IPS DF 6.9 (cell line): ENCODE data around the gene LAMB4.

ENCODE experiments used
- DNase-seq: peaks from one replicate; pipeline ENCODE4 v3.0.0-alpha.2; 2013; ENCODE audit warnings: low read depth, low spot score
- H3K27ac ChIP-seq: one replicate; pipeline ENCODE4 v1.5.1; 2013; ENCODE audit warnings: low read length, control low read depth
- H3K27me3 ChIP-seq: 2 replicates; pipeline ENCODE4 v1.6.1; 2013; ENCODE audit warnings: mild to moderate bottlenecking, low read length; ENCODE audit not compliant: control insufficient read depth, insufficient read depth
- H3K36me3 ChIP-seq: 2 replicates; pipeline ENCODE4 v1.6.1; 2013; ENCODE audit warnings: low read length; ENCODE audit not compliant: control insufficient read depth, insufficient read depth
- H3K4me1 ChIP-seq: 2 replicates; pipeline ENCODE4 v1.6.1; 2013; ENCODE audit warnings: low read length; ENCODE audit not compliant: control insufficient read depth, insufficient read depth
- H3K4me3 ChIP-seq: 2 replicates; pipeline ENCODE4 v1.5.1; 2013; ENCODE audit warnings: mild to moderate bottlenecking, low read length
- H3K9me3 ChIP-seq: 2 replicates; pipeline ENCODE4 v1.6.1; 2013; ENCODE audit warnings: low read length, inconsistent platforms; ENCODE audit not compliant: control insufficient read depth, insufficient read depth
- WGBS: extraction: QIAGEN DNeasy Blood & Tissue Kit; methylation state at CpG from one replicate; pipeline ENCODE4 v1.1.7; 2013; ENCODE audit warnings: mixed read lengths, missing lambda C conversion rate; ENCODE audit not compliant: insufficient read length, insufficient coverage; 5-methylcytosine and 5-hydroxymethylcytosine counted together

The LAMB4 gene

GRCh38 chr7:108029034-108029433 is 101.1 kb downstream of the LAMB4 start:
- DNase-seq: no peak
- Histone ChIP-seq H3K27ac (no peak overlapping the region), H3K4me3 (no peak overlapping the region), H3K9me3 (no peaks in the 10 kb centered on the region), H3K36me3 (no peaks in the 10 kb centered on the region), H3K4me1 (peaks cover 2% of the 10 kb centered on the region; the same call in 1 of the 2 replicates), H3K27me3 (no peaks in the 10 kb centered on the region)
- WGBS: no CpG with 5 or more reads among the region's 3 CpGs

GRCh38 chr7:108028111-108028510 is 102.0 kb downstream of the LAMB4 start:
- H3K27ac ChIP-seq: no peak overlapping the region
- no peak for DNase-seq
- H3K4me3 ChIP-seq: no peak overlapping the region
- no peaks in the 10 kb centered on the region for H3K36me3 ChIP-seq
- no CpG with 5 or more reads among the region's 2 CpGs for WGBS
- H3K27me3 ChIP-seq: no peaks in the 10 kb centered on the region
- no peaks in the 10 kb centered on the region for H3K9me3 ChIP-seq
- no peaks in the 10 kb centered on the region for H3K4me1 ChIP-seq

GRCh38 chr7:108027239-108027638 is 102.9 kb downstream of the LAMB4 start:
- H3K27ac ChIP-seq: no peak overlapping the region
- H3K4me3 ChIP-seq: no peak overlapping the region
- H3K27me3 ChIP-seq: no peaks in the 10 kb centered on the region
- DNase-seq: no peak
- H3K9me3 ChIP-seq: no peaks in the 10 kb centered on the region
- H3K4me1 ChIP-seq: no peaks in the 10 kb centered on the region
- H3K36me3 ChIP-seq: no peaks in the 10 kb centered on the region
- WGBS: no CpG with 5 or more reads among the region's 1 CpG

GRCh38 chr7:108026647-108027046 is 103.5 kb downstream of the LAMB4 start:
- Histone ChIP-seq H3K4me1 (no peaks in the 10 kb centered on the region), H3K27ac (no peak overlapping the region), H3K4me3 (no peak overlapping the region), H3K9me3 (no peaks in the 10 kb centered on the region), H3K36me3 (no peaks in the 10 kb centered on the region), H3K27me3 (no peaks in the 10 kb centered on the region)
- no peak for DNase-seq
- WGBS: no CpG with 5 or more reads among the region's 3 CpGs

- no peak for DNase-seq
- Histone ChIP-seq H3K27ac (no peak overlapping the region), H3K27me3 (no peaks in the 10 kb centered on the region), H3K4me1 (no peaks in the 10 kb centered on the region), H3K4me3 (no peak overlapping the region), H3K36me3 (no peaks in the 10 kb centered on the region), H3K9me3 (no peaks in the 10 kb centered on the region)
- WGBS: no CpG with 5 or more reads among the region's 5 CpGs
These were observed 104.0 kb downstream of the LAMB4 start for GRCh38 chr7:108026116-108026515.

- H3K27me3 ChIP-seq: no peaks in the 10 kb centered on the region
- no peak overlapping the region for H3K4me3 ChIP-seq
- H3K4me1 ChIP-seq: no peaks in the 10 kb centered on the region
- no peak for DNase-seq
- WGBS: 100% methylated on average over 4 of the region's 6 CpGs
- H3K9me3 ChIP-seq: no peaks in the 10 kb centered on the region
- no peak overlapping the region for H3K27ac ChIP-seq
- H3K36me3 ChIP-seq: no peaks in the 10 kb centered on the region
These were observed 105.6 kb downstream of the LAMB4 start for GRCh38 chr7:108024538-108024937.

- Histone ChIP-seq H3K36me3 (0 out of 2 replicates have a peak, but pooled peaks cover 2% of the 10 kb centered on the region), H3K4me3 (no peak overlapping the region), H3K9me3 (no peaks in the 10 kb centered on the region), H3K27ac (no peak overlapping the region), H3K4me1 (no peaks in the 10 kb centered on the region), H3K27me3 (no peaks in the 10 kb centered on the region)
- no CpG with 5 or more reads among the region's 2 CpGs for WGBS
- no peak for DNase-seq
These were observed 109.6 kb downstream of the LAMB4 start for GRCh38 chr7:108020585-108020984.

GRCh38 chr7:108018668-108019067 is 111.5 kb downstream of the LAMB4 start:
- WGBS: no CpG with 5 or more reads among the region's 4 CpGs
- H3K4me3 ChIP-seq: no peak overlapping the region
- no peaks in the 10 kb centered on the region for H3K27me3 ChIP-seq
- H3K36me3 ChIP-seq: 0 out of 2 replicates have a peak, but pooled peaks cover 2% of the 10 kb centered on the region
- DNase-seq: no peak
- no peaks in the 10 kb centered on the region for H3K9me3 ChIP-seq
- H3K4me1 ChIP-seq: no peaks in the 10 kb centered on the region
- no peak overlapping the region for H3K27ac ChIP-seq

- 0 out of 2 replicates have a peak, but pooled peaks cover 2% of the 10 kb centered on the region for H3K36me3 ChIP-seq
- DNase-seq: no peak
- no peaks in the 10 kb centered on the region for H3K27me3 ChIP-seq
- H3K27ac ChIP-seq: no peak overlapping the region
- H3K4me3 ChIP-seq: no peak overlapping the region
- WGBS: no CpG with 5 or more reads among the region's 4 CpGs
- no peaks in the 10 kb centered on the region for H3K4me1 ChIP-seq
- no peaks in the 10 kb centered on the region for H3K9me3 ChIP-seq
These were observed 112.4 kb downstream of the LAMB4 start for GRCh38 chr7:108017776-108018151.

GRCh38 chr7:108016841-108017775 is 113.1 kb downstream of the LAMB4 start:
- Histone ChIP-seq H3K4me3 (no peak overlapping the region), H3K9me3 (no peaks in the 10 kb centered on the region), H3K27ac (no peak overlapping the region), H3K4me1 (no peaks in the 10 kb centered on the region), H3K36me3 (0 out of 2 replicates have a peak, but pooled peaks cover 2% of the 10 kb centered on the region), H3K27me3 (no peaks in the 10 kb centered on the region)
- WGBS: no CpG with 5 or more reads among the region's 2 CpGs
- DNase-seq: no peak

GRCh38 chr7:108015740-108016139 is 114.4 kb downstream of the LAMB4 start:
- DNase-seq: no peak
- no peak overlapping the region for H3K4me3 ChIP-seq

More at GRCh38 chr7:108015740-108016139, 114.4 kb downstream of the LAMB4 start:
- no peak overlapping the region for H3K27ac ChIP-seq
- no CpG with 5 or more reads among the region's 2 CpGs for WGBS
- no peaks in the 10 kb centered on the region for H3K27me3 ChIP-seq
- H3K9me3 ChIP-seq: no peaks in the 10 kb centered on the region
- H3K36me3 ChIP-seq: 0 out of 2 replicates have a peak, but pooled peaks cover 2% of the 10 kb centered on the region
- H3K4me1 ChIP-seq: no peaks in the 10 kb centered on the region
